Upper lobe of left lung (tissue), 4 donors: ENCODE results near the gene DAPK3.

Experiments
- POLR2A ChIP-seq, 4 donors: fragments of 450-650 bp; IDR thresholded peaks; one replicate each; pipeline ENCODE4 v1.5.1; 2016 to 2017; ENCODE audit warnings: antibody characterized with exemption in 4 of 4, mild to moderate bottlenecking in 2 of 4
- TF ChIP-seq, protein P1 (sequence below), 6 experiments: fragments of 450-650 bp in 4 of 6; fragments of 200-600 bp in 2 of 6; sonication (generic) in 2 of 6; IDR thresholded peaks; one replicate each; pipeline ENCODE4 v1.5.1; 2016 to 2019; ENCODE audit warnings: antibody characterized with exemption in 6 of 6

DNA sequence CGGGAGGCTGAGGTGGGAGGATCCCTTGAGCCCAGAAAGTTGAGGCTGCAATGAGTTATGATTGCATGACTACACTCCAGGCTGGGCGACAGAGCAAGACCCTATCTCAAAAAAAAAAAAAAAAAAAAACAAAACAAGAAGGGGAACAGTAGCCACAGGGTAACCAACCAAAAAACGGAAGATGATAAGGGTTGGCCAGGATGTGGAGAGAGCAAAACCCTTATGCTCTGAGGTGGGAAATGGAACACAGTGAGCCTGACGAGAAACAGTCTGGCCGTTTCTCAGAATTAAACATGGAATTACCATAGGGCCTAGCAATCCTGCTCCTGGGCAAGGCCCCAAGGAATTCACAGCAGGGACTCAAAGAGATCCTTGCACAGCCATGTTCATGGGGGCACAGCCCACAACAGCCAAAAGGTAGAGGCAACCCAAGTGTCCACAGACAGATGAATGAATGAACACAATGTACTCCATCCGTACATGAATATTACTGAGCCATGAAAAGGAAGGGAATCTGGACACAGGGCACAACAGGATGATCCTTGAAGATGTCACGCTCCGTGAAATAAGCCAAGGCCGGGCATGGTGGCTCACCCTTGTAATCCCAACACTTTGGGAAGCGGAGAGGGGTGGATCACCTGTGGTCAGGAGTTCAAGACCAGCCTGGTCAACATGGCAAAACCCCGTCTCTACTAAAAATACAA is 26.7 kb downstream of the DAPK3 start:
- TF ChIP-seq, protein P1, sequence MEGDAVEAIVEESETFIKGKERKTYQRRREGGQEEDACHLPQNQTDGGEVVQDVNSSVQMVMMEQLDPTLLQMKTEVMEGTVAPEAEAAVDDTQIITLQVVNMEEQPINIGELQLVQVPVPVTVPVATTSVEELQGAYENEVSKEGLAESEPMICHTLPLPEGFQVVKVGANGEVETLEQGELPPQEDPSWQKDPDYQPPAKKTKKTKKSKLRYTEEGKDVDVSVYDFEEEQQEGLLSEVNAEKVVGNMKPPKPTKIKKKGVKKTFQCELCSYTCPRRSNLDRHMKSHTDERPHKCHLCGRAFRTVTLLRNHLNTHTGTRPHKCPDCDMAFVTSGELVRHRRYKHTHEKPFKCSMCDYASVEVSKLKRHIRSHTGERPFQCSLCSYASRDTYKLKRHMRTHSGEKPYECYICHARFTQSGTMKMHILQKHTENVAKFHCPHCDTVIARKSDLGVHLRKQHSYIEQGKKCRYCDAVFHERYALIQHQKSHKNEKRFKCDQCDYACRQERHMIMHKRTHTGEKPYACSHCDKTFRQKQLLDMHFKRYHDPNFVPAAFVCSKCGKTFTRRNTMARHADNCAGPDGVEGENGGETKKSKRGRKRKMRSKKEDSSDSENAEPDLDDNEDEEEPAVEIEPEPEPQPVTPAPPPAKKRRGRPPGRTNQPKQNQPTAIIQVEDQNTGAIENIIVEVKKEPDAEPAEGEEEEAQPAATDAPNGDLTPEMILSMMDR (IDR thresholded peaks at IDR 0.05): no peak
- no peak for TF ChIP-seq POLR2A (IDR thresholded peaks at IDR 0.05)
